Tibial nerve (tissue), 4 donors: ENCODE data around the gene LPAR1.

Experiments
- CTCF ChIP-seq, 5 experiments: fragments of 200-600 bp in 3 of 5; fragments of 450-650 bp in 2 of 5; sonication (generic) in 3 of 5; IDR thresholded peaks; one replicate each; pipeline ENCODE4 v1.5.1; 2016 to 2019; ENCODE audit warnings: antibody characterized with exemption in 5 of 5, mild to moderate bottlenecking in 3 of 5, moderate library complexity in 2 of 5
- EP300 ChIP-seq, 2 donors: sonication (generic); formaldehyde crosslinking; IDR thresholded peaks; one replicate each; pipeline ENCODE4 v1.6.1; 2017; ENCODE audit warnings: antibody characterized with exemption in 2 of 2, mild to moderate bottlenecking in 1 of 2

- TF ChIP-seq EP300 (IDR thresholded peaks at IDR 0.05) = no peak
- no peak for TF ChIP-seq CTCF (IDR thresholded peaks at IDR 0.05)
Observed at GRCh38 chr9:110968096-110968495, 70.2 kb downstream of the LPAR1 start.
